Right kidney (tissue), 1 donor: ENCODE measurements around the gene SLC6A6.

Experiments
- DNase-seq: peaks from one replicate; pipeline ENCODE4 v3.0.0-alpha.2; 2016

Gene SLC6A6

DNA sequence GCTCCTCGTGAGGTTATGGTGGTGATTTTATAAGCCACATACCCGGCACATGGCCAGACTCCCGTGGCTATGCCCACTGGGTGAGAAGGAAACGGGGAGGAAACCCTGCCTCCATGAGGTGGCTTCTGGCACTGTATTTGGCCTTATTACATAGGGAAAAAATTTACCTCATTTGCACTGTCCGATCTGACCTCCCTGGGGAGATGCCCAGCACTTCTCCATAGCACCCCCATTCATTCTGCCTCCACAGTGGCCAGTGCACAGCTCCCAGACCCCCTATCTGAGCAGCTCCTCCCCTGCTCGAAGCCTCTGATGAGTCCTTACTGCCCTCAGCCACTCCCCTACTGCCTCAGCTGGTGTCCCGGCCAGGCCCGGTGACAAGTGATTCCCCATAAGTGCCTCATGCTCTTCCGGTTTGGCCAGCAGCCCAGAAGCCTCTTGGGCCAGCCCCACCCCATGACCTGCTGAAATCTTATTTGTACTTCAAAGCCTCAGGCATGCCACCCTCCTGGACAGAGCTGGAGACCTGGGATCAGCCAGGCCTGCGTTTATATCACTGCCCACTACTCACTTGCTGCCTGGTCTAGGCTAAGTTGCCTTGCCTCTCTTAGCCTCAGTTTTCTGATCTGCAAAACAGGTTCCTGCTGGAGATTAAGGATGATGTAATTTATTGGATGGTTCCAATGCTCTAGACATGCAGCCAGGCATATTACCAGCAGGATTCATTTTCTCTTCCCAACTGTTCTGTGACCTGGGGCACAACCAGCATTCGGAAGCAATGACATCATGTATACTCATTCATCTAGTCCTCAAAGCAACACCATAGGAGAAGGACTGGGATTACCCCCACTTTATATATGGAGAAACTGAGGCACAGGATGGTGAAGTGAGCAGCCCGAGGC lies 30.6 kb upstream of the SLC6A6 start:
- DNase-seq: no peak

DNA sequence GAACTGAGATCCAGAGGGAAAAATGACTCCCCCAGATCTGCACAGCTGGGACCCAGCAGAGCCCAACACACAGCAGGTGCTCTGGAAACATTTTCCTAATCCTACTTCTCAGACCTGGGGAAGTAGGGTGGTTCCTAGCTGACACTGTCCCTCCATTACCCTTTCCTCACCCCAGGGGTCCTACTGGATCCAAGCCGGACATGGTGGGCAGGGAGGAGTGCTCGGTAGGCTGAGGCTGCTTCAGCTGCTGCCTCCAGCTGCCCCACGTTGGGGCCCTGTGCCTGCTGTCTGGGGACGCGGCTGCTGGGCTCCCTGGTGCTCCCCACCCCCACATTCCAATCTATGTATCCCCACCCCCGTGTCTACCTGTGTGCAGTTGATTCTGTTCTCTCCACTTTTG lies 29.8 kb upstream of the SLC6A6 start:
- no peak for DNase-seq

DNA sequence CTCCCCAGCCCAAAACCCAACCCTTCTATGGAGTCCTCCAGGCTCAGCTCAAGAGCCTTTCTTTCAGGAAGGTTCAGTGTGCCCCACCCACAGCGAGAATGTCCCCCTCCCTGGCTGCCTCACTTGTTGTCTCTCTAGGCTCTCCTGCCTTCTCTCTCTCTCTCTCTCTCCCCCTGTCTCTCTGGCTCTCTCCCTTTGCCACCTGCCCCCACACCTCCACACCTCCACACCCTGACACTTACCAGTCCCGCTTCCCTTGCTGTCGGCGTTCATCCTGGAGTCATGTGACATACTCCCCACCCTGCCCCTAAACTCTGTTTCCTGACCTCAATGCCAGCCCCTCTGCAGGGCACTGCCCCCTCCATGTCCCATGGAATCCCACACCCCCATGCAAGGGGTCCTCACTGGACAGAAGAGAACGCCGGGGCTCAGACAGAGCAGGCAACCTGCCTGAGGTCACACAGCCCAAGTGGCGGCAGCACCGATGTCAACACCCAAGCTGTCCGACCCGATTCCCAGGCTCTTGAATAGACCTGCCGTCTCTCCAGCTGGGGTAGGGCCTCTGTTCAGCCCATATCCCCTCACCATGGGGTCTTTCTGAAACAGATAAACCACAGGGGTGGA lies 28.5 kb upstream of the SLC6A6 start:
- no peak for DNase-seq

DNA sequence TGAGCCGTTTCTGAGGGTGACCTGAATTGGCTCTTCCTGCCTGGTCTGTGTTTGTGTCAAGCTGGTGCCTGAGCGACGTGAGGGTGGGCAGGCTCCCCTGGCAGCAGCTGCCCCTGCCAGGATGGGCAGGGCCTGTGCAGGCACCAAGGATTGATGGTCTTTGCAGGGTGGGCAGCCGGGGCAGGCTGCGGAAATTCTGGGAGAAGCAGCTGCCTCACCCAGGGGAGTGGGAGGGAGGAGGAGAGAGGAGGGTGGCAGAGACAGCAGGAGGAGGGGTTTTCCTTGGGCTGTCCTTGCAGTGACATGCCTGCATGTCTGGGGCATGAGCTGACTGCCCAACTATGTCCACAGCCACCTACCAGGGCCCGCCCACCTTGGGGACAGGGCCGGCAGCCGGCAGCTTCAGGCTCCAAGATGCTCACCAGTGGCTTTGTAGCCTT lies 27.9 kb upstream of the SLC6A6 start:
- DNase-seq: peak; percentile 44

DNA sequence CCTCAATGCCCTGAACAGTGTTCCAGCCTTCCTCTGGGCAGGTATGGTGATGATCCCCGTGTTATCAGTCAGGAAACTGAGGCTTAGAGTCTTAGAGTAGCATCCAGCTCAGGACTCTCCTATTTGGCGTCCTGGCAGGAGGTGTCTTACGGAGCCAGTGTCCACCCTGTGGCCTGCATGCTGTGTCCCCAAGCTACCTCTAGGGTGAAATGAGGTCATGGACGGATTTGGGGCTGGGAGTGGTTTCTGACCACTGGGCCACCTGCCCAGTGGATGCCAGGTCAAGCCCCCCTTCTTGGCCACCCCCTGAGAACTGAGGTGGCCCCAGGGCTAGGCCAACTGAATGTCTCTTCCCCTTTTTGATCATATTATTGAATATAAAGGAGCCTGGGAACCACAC lies 27.2 kb upstream of the SLC6A6 start:
- no peak for DNase-seq

DNA sequence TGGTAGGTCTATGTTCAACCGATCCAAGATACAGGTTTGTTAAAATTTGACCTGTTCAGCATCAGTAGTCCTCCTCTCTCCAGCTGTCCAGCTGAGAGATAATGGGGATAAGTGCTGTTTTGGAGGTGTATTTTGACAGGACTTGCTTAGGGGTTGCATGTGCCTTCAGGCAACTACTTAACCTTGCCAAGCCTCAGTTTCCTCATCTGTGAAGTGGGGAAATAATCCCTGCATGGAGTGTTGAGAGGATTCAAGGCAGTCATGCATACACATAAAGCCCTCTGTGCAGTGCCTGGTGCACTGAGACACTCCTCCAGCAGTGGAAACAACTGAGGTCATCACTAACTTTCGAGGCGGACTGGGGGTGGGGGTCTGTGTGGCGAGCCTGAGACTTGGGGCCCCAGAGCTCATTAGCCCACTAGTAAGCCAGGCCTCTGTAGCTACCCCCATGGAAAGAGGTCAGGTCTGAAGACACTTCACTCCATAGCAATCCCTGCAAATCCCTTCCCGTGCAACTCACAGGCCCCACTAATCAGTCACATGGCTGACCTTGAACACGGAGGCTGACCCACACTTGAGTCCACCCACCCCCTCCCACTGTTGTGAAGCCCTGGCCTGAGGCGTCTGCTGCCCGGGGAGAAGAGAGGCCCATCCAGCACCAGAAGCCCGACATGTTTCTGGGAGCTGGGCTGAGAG lies 25.9 kb upstream of the SLC6A6 start:
- no peak for DNase-seq

DNA sequence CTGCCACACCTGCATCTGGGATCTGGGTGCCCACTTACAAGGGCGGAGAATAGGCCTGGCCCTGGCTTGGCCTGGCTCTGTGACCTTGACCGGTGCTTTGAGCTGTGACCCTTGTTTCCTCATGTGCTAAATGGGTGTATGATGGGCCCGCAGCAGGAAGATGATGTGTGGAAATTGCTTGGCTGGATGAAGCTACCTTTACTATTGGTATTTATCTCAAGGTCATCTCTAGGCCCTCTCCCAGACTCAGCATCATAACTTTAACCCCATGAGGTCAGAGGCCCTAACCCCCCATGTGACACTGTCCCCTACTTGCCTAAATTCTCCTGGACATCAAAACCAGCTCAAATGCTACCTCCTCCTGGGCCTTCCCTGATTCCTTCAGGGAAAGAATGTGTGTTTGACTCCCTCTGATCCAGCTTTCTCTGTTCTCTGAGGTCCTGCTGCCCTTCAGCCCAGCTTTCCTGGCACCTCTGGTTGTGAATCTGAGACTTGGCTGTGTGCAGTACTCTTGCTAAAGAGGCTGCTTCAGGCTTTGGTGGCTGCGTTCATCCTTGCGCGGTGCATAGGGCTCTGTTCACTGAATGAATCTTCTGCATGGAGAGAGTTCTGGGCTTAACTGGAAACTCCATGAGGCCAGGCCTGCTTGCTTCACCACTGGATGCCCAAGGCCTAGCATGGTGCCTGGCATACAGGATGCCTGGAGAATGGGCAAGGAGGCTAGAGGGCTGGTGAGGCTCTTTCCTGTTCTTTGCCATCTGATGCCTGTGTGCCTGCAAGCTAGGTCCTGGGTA lies 25.2 kb upstream of the SLC6A6 start:
- no peak for DNase-seq

DNA sequence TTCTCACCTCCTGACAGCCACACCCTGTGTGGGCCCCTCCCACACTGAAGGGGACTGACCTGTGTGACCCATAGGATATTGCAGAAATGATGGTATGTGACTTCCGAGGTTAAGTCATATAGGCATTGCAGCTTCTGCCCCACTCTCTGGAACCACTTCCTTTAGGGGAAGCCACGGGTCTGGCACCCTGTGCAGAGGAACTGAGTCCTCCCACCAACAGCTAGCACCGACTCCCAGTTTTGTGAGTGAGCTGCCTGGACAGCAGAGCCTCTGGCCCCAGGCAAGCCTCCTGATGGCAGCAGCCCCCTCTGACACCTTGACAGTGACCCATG lies 24.6 kb upstream of the SLC6A6 start:
- no peak for DNase-seq

DNA sequence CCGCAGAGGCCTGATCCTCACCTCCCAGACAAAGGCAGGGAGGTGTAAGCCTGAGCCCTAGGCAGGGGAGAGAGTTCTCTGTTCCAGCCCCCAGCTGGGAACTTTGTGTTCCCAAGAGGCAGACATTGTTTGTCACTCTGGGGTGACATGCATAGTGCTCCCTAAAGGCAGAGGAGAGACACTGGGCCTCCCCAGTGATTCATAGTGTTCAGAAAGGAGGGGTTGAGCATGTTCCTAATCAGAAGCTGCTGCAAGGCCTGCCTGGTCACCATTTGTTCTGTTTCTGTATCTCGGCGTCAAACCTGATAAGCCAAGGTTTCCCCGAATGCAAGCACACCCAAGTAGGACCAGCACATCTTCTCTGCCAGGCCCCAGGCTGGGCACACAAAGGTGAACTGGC lies 24.0 kb upstream of the SLC6A6 start:
- DNase-seq: no peak

DNA sequence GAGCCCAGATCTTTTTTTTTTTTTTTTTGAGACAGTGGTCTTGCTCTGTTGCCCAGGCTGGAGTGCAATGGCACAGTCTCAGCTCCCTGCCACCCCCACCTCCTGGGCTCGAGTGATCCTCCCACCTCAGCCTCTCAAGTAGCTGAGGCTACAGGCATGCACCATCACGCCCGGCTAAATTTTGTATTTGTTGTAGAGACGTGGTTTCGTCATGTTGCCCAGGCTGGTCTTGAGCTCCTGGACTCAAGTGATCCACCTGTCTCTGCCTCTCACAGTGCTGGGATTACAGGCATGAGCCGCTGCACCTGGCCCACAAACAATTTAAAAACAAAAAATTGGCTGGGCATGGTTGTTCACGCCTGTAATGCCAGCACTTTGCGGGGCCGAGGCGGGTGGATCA lies 22.6 kb upstream of the SLC6A6 start:
- no peak for DNase-seq

DNA sequence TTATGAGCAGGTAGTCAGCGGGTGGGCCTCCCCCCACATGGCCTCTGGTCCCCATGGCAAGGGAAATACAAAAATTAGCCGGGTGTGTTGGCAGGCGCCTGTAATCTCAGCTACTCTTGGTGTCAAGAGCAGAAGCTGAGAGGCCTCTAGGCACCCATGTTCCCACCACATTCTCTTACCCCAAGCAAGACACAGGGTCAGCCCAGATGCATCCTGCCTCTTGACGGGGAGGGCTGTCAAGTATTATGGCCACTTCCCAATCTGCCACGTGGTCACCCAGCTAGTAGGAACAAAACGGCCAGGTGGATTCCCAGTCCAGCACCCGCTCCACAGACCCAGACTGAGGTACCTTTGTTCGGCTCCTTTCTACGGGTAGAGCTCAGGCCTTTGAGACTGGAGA lies 16.2 kb upstream of the SLC6A6 start:
- no peak for DNase-seq

DNA sequence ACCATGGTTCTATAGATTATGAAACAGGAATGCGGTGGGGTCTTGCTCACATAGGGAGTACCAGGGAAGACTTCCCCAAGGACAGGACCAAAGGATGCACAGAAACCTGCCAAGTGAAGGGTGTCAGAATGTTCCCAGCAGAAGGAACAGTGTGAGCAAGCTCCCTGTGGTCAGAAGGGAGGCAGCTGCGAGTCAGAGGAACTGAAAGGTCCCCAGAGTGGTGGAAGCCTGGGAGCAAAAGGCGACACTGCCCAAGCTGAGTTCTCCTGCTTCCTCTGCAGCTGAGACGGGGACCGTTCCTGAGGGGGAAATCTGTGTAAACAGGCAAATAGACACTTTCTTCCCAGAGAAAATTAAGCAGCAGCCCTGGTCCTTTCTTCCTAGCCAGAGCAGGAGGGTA lies 14.2 kb upstream of the SLC6A6 start:
- DNase-seq: no peak

DNA sequence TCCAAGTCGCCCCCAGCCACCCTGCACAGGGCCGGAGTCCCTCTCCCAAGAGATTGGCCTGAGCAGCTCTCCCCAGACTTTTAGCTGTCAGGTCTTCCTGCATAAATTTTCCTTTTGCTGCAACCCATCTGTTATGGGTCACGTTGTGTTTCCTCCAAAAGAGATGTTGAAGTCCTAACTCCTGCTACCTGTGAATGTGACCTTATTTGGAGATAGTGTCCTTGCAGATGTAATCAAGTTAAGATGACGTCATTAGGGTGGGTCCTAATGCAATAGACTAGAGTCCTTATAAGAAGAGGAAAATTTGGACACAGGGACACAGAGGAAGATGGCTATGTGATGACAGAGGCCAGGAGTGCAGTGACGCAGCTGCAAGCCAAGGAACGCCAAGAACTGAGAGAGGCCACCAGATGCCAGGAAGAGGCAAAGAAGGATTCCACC lies 13.2 kb upstream of the SLC6A6 start:
- DNase-seq: no peak

DNA sequence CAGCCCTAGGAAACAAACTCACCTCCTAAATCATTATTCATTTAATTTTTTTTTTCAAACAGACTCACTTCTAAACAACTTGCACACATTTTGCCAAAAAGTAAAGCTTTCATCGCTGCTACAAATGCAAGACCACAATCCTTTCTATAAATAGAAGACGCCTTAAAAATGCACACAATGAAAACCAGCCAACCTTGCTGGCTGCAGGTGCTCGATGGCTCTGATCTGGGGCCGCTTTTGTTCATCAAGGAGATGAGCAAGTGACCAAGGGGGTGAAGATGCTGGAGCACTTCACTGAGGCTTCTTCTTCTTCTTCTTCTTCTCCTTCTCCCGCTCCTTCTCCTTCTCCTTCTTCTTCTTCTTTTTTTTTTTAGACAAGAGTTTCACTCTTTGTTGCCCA lies 12.7 kb upstream of the SLC6A6 start:
- DNase-seq: no peak

DNA sequence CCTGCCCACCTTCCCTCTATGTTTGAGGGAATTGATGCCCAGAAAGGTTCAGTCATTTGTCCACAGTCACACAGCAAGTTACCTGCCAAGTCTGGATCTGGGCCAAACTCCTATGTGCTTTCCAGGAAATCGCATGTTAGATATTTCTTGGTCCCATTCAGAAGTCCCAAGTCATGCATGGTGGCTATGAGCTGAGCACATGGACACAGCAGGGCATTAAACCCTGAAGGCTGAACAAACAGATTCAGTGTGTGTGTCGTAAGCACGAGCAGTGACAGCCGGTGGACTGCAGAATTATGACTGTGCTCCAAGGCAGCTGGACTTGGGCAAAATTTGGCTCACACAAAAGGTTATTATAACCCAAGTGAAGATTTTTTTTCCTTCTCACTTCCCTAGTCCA lies 11.4 kb upstream of the SLC6A6 start:
- DNase-seq: no peak

DNA sequence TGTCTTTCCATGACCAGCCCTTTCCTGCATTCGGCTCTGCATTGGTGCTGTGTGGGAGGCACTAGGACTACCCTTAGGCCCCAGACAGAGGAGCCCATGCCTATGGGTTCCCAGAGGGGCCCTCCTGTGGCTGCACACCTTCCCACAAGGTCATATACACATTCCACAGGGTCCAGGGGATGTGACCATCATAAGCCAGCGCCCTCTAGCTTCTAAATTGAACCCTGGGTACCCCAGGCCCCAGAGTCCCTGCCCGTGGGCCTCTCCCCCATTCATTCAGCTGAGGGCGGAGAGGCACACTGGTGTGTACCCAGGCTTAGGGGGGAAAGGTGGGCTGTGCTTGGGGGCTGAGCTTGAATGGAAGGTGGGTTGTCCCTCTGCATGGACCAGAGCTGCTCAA lies 10.2 kb upstream of the SLC6A6 start:
- no peak for DNase-seq

DNA sequence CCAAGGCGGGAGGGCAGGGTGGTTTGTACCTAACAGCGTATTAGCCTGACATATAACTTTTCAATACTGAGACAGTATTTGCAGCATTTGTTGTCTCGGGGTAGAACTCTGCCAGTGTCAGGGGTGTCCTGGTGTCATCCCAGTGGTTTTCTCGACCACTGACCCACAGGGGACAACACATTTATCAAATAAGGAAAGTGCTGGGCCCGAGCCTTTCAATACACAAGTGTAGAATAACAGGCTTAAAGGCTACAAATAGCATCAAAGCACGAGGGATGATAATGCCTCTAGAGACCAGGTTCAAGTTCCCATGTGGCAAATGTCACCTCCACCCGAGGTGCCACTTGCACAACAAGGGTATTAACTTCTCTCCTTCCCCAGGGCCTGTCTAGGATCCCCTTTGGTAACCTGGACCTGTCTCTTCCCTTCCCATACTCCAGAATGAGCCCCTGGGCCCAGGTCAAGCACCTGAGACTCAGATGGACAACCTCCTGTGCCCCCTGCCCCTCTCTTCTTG lies 9.5 kb upstream of the SLC6A6 start:
- DNase-seq: no peak

DNA sequence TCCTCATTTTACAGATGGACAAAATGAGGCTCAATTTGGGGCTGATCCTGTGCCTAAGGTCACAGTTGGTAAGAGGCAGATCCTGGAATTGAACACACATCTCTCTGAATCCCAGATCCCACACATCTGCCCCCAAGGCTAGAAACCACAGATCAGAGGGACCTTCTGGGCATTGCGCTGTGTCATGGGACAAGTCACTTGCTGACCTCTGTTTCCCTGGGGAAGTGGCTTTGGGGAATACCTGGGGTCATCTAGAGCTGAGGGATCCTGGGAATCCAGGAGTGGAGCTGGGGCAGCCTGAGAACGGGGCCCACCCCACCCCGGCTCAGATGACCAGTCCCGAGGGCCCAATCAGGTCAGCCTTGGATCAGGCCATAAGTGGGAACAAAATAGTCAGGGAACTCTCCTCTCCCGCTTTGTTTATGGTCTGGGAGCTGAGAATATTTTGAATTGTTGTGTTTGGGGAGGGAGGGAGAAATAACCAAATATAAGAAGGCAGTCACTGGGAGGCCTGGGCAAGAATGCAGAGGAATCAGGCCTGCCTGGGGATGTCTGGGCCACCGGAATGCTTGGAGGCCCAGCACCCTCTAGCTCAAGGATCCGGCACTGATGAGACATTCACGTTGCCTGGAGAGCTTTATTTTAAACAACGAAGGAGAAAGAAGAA lies 8.8 kb upstream of the SLC6A6 start:
- DNase-seq: no peak

DNA sequence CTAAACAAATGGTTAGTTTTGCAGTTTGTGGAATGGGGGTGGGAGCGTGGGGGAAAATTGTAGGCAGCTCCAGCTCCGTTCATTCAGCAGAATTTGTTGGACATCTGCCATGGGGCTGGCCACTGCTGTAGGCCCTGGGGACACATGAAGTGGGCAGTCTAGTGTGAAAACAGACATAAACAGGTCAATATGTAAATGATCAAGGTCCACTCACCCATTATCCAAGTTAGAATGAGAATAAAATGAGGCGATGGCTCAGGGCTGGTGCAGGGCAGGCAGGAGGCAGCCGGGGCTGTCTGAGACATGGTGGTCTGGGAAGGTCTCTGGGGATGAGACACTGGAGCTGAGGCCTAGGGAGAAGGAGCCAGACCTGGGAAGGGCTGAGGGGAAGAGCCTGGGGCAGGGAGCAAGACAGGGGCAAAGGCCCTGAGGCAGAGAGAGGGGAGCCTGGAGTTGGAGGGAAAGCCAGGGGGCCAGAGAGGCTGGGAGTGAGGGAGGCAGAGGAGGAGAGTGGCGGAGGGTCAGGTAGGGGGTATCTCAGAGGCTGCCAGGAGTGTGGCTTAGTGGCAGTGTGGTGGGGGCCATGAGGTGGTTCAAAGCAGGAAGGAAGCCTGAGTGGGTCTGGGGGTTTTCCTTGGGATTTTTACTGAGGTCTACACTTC lies 6.2 kb upstream of the SLC6A6 start:
- no peak for DNase-seq

DNA sequence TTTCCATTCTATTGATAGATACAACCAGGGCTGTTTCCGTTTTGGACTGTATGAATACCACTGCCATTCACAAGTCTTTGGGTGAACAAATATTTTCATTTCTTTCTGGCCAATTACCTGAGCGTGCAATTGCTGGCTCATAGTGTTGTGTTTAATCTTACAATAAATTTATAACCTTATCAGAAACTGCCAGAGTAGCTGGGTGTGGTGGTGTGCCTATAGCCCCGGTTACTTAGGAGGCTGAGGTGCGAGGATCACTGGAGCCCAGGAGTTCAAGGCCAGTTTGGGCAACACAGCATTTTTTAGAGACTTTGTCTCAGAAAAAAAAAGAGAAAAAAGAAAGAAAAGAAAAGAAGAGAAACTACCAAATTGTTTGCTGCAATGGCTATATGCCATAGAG lies 5.4 kb upstream of the SLC6A6 start:
- DNase-seq: no peak

DNA sequence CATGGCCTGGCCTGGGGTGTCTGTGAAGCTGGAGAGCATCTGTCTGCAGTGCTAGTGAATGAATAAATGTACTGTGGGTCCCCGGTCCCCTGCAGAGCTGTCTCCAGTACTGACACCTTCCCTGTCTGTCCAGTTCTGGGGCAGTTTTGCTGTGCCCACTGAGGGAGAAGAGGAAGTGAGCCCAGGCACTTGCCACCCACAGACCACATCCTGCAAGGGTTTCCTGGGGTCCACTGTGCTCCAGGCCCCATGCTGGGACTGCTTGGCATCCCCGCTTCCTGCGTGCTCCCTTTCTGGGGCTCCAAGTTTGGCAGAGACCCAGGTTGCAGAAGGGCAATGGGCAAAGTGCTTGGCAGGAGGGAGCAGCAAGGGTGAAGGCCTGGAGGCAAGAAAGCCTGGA lies 4.9 kb upstream of the SLC6A6 start:
- no peak for DNase-seq
